Umbilical cord (tissue), 2 donors: ENCODE results near the gene EIPR1. TPM values are rescaled to one million over a fixed set of nuclear protein-coding genes. Genes with fewer than 3 reads are reported as not detected.
A peak's percentile ranks its signal among the peaks of the same experiment; 100 is the strongest.

Source experiments
- DNase-seq: peaks from one replicate; pipeline ENCODE4 v3.0.0-alpha.2; 2015; ENCODE audit warnings: low spot score
- total RNA-seq: library from RNA; depleted of rRNA; stranded (reverse); fragments of >200 nt; gene quantifications from one replicate; pipeline ENCODE4 v1.2.3, GENCODE V29; 2014; ENCODE audit warnings: low replicate concordance; ENCODE audit not compliant: insufficient read depth

The EIPR1 gene
- total RNA-seq, 1 donor from 2014 or later: 14.2 TPM

DNA sequence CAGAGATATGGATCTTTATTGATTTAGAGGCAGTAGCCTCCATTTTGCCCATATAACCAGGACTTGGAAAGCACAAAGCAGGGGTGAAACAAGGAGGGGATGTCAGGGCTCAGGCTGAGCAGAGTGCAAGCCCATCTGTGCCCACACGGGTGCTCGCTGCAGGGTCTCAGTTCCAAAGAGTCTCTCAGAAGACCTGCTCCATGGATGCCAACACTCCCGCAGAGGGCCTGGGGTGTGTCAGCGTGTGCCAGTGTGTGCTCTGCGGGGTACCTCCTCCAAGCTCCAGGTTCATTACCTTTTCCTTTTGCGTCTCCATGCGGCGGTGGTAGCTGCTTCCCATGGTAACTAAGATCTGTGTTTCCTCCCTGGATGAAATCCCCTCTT lies 107.5 kb downstream of the EIPR1 start:
- no peak for DNase-seq

DNA sequence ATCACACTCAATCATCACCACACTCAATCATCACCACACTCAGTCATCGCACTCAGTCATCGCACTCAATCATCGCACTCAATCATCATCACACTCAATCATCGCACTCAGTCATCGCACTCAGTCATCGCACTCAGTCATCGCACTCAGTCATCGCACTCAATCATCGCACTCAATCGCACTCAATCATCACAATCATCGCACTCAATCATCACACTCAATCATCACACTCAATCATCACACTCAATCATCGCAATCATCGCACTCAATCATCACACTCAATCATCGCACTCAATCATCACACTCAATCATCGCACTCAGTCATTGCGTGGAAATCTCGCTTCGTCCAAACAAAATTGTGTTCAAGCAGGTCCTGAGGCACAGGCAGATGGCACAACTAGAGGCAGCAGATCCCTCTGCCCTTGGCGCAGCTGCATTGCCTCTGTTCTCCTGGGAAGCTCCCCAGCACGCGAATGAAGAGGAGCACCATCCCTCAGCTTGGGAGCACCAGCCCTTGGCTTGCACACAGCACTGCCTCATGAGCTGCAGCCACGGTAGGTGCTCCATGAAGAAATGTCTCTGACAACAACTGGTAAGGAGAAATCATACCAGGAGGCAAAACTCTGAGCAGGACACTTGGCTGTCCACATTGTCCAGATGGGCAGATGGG lies 108.1 kb downstream of the EIPR1 start:
- no peak for DNase-seq

DNA sequence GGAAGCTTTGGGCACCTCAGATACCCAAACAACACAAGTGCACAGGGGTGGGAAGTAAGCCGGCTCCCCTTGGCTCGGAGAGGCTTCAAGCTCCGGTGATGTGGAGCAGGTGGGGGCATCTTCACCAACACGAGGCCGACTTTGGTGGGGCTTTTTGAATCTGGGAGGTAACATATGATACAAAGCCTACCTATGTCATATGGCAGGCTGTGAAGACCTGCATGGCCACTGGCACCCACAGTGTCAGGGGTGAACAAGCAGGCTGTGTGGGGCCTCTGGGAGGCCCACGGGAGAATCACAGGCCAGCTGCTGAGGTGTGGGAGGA lies 109.0 kb downstream of the EIPR1 start:
- DNase-seq: no peak

DNA sequence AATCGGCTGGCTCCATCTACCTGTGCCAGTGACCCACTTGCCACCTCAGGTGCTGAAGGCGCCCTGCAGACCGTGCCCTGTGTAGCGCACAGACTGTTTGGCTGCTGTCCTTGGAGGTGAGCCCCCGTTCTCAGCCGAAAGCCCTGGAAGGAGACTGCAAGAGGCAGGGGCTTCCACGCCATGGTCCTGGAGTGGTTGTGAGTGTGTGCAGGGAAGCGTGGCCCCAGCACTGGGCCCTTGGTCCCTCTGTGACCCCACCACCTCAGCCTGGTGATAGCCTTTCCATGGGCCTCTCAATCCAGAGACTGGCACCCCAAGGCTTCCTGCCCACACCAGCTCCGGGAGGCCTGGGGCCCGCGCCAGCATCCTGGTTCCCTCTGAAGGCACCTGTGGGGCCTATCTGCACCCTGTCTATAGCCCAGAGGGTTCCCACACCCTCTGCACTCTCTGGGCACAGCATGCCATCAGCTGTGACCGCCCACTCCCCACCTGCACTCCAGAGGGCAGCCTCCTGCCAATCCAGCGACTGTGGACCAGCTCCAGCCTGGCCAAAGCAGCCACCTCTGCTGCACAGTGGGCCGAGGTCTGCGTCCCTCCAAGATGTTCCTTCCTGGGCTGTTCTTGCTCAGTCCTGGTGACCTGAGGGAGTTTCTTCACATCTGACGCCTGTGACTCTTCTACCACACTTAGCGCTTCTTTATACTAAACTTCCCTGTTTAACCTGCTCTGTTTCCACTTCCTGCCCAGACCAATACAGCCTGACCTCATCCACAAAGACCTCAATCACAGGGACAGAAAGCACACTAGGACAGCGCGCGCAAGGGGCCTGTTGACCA lies 109.5 kb downstream of the EIPR1 start:
- no peak for DNase-seq

DNA sequence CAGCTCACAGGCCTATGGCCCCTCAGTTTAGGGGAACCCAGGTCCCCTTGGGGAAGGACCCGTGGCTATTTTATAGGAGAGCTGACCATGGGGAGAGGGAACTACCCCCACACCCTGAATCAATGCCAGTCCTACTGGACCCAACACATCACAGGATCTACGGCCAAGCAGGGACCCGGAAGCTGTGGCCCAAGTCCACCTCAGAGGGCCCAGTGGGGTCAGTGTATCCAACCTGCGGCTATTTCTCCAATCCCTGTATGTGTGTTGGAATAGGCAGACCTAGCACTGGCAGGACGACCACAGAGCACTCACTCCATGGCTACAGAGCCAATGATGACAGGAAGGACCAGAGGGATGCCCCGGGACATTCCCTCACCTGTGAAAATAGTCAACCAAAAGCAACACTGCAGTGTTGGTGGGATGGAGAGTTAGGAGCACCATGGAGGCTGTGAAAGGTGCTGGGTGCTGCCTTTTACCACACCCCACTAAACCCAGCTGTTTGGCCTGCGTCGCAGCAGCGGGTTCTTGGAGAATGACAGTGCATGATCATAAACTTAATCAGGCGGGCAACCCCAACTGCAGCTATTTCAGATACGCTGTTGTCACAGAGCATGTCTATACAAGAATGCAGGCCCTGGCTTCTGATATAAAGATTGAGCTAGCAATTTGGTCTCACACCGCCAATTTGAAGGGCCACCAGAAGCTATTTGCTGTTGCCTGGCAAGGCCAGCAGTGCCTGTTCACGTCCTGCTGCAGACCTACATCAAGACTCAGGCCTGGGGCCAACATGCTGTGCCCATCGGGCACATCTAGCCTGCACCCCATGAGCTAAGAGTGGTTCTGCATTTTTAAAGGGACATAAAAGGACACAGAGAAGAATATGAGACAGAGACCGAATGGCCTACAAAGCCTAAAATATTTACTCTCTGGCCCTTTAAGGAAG lies 110.4 kb downstream of the EIPR1 start:
- DNase-seq: no peak

DNA sequence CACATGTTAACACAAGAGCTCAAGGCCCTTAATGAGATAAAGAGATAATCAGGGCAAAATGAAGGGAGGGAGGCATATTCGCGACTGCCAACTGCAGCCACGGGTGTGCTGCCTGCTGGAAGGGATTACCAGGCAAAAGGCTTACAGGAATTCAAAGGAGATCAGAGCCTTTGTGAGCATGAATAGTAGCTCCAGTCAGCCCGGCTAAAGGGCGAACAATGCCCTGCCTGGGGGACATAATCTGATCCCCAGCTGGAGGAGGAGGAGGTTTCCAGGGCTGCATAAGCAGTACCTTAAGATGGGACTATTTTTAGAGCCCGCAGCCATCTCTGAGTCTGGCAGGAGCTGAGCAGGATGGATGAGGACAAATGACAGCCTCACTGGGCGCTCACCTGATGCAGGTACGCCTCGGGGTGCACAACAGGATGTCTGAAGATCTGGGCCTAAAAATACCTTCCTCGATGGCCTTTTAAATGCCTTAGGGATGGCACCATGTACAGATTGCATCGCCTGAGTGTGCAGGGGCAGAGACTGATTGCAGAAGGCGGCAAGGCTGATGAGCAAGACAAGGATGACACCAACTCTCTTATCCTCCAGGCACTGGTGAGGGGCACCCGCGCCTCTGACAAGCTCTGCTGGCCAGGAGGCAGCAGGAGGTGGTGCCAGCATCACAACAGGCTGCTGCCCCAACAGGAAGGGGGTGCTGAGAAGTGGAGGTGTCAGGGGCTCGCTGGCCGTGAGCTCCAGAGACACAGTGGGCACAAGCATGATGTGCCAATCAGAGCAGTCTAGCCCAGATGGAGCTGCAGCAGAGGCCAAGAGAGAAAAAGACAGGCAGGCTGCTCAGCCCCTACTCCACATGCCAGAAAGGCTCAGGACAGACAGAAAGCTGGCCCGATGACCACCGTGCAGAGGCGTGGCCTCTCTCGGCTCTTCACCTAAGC lies 111.4 kb downstream of the EIPR1 start:
- no peak for DNase-seq

DNA sequence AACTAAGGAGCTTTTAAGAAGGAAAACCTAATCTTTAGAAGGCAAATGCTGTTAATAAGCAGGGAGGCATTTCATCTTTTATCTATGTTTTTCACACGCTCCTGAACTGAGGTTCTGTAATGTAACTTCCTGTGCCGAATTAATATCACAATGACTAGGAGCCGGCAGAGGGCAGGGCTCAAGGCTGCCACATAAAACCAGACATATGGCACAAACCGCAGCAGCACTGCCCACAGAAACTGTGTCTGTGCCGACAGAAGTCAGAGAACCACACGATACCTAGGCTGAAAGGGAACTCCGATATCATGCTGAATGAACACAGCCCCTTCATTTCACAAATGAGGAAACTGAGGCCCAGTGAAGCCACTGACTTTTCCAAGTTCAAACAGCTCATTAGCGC lies 112.1 kb downstream of the EIPR1 start:
- no peak for DNase-seq

DNA sequence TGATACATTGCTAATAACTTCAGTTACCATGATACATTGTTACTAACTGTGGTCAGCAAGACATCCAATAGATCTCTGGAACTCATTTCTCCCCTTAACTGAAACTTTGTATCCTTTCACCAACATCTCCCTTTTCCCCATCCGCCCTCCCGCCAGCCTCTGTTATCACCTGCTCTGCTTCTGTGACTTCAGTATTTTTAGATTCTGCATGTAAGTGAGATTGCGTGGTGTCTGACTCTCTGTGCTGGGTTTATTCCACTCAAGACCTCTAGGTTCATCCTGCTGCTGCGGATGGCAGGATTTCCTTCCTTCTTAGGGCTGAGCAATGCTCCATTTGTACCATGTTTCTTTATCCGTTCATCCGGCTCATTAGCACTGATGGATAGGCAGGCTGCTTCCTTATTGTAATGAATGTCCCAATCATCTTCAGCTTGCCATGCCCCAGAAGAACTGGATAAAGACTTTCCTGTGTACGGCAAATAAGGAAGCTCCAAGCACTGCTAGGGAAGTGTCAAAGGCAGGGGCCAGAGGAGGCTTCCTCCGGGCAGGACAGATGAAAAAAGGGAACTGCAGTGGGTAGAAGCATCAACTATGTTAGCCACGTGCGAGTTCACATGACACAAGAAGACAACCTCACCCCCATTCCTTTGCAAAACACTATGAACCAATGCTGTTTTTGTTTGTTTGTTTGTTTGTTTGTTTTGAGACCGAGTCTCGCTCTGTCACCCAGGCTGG lies 113.4 kb downstream of the EIPR1 start:
- peak; percentile 9 for DNase-seq

DNA sequence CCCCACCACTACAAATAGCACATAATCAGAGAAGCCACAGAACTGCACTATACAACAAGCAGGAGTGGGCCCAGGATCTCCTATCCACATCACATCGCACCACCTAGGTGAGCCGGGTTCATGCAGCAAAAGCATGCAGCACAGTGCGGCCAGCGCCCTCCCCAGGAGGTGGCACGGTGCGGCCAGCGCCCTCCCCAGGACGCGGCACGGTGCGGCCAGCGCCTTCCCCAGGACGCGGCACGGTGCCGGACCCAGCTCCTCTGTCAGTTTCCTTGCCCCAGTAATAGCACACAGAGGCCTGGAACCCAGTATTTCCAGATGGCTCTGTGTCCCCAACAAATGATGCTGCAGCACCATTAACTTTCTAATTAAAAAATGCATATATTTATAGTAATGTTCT lies 114.1 kb downstream of the EIPR1 start:
- DNase-seq: no peak

DNA sequence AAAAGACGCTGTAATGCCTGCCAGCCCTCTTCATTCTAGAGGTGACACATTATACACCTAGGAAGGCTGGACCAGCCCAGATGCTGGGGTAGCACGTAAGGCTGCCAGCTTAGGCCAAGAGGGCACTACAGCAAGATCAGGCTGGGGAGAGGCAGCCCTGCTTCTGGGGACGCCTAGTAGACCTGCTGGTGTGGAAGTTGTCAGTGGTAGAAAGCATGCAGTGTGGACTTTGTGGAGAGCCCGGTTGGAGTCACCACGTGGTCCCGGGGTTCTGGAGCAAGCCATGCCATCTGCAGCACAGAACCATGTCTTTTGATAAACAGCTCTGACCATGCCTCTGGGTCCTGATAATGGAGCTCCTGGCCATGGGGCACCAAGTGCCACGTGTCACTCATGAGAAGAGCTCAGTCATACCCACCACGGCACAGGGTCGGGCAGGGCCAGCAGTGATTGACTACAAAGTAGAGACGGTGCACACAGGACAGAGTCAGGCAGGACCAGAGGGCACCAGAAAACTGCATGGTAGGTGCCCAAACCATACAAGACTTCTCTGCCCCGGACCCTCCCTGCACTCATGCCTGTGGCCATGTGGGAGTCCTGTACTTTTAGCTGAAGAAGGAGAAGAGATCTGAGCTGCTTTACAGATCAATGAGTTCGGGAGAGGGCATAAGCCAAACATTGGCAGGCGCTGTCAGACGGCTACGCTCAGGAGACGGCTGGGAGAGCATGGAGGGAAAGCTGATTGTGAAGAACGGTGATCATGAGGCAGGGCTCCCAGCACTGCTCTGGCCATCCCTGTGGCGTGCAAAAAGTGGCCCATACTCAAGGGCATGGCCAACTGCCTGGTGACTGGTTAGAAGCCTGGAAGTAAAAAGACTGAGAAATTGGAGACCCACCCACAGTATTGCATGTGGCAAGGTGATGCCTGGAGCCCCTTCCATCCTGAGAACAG lies 114.9 kb downstream of the EIPR1 start:
- no peak for DNase-seq

DNA sequence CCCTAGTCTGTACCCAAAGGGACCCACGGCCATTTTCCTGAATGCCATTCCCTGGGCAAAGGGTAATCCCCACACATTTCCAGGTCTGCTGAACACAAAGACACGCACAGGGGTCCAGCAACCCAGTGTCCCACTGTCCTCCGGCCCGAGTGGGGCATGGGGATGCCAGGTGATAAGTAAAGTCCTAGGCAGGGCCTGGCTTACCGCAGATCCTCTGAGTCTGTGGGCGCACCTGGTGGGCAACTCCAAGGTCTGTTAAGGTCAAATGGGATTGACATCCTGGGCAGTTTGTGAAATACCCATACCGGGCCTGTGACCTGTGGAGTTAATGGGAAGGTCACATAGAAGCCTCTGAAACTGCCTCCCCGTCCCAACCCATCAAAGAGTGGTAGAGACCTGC lies 116.1 kb downstream of the EIPR1 start:
- DNase-seq: no peak

DNA sequence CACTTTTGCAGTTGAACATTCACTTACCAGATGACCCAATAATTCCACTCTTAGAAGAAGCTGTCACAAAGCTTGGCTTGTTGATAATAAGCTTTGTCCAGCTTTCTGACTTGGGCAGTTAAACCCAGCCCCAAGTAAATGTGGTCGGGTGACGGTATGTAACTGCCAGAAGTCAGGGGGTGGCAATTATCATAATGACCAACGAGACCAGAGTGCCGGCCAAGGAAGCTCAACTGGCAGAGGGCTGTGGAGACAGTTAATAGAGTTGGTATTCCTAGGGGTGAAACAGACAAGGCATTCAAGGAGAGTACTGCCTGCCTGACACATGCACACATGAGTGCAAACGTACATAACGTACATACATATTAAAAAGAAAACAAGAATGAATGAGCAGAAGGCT lies 116.7 kb downstream of the EIPR1 start:
- no peak for DNase-seq

DNA sequence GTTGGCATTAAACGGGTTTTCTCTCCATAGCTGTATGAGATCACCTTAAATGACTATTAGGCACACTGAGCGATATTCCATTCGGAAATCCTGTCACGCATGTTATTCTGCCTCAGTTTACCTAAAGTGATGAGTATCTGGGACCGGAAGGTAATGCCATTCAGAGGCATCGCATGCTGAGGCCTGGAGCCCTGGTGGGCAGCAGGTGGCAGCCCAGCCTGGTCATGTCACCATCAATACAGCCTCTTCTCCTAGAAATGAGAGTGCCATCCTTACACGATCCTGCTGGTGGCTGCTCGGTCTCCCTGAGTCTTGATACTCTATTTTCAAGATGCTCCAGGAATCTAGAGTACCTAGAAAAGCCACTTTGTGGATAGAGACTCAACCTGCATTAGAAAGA lies 119.8 kb downstream of the EIPR1 start:
- DNase-seq: no peak

DNA sequence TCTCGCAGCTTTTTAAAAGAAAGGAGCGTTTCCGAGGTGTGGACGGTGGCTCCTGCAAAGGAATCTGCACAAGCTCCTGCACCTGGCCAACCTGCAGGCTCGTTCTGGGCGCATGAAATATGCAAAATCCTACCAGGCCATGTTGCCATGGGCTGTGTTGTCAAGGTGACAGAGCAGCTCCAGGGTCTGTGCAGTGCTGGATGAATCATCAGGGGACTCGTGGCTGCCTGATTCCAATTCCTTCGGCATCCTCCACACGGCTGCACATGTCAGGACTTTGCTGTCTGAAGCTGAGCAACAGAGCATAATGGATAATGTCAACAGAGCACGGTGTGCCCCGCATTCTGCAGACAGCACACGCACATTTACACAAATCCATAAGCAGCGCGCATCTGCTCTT lies 120.5 kb downstream of the EIPR1 start:
- peak; percentile 34 for DNase-seq

DNA sequence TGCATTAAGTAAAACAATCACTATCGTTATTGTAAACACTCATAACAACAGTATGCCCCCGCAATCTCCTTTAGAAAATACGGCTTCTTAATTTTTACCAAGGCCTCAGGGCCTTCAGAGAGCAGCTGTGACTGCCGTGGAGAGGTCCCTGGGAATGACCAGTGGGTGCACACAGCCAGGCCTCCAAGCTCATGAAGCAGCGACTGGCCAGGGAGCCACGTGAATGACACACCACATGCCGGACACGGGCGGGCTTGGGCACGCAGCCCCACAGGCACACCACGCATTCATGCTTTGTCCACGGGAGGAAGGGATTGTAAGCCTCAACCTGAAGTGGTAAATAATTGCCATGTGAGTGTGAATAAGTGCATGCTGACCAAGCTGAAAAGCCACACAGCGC lies 121.0 kb downstream of the EIPR1 start:
- DNase-seq: no peak

DNA sequence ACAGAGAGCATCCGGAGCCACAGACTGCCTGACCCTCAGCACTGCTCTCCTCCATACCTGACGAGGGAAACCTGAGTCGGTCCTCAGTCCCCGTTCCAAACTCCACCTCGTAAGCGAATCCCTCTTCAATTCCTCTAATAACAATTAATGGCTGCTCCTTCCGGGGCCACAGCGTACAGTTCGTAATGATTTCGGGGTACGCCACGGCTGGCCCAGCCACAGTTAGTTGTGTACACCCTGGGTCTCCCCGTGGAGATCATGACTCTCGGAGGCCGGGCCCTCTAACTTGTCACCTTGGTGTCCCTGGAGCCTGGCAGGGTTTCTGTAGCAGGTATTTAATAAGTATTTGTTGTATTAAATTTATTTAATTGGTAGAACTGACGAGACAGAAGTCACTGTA lies 121.5 kb downstream of the EIPR1 start:
- DNase-seq: no peak

DNA sequence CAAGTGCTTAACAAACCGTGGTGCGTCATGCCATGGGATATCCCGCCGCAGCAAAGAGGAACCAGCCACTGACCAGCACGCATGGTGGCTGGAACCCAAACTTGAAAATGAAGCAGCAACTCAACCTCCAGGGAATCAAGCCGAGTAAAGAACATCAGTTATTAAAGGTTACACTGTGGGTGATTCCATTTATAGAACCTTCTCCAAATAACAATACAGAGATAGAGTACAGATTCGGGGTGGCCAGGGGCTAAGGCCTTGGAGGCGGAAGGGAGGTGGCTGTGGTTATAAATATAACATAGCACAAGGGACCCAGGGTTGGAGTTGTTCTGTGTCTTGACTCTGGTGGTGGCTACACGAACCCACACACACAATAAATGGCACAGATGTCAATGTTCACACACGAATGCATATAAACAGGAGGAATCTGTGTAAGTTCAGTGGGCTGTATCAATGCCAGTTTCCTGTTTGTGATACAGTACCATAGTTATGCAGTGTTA lies 123.1 kb downstream of the EIPR1 start:
- no peak for DNase-seq

DNA sequence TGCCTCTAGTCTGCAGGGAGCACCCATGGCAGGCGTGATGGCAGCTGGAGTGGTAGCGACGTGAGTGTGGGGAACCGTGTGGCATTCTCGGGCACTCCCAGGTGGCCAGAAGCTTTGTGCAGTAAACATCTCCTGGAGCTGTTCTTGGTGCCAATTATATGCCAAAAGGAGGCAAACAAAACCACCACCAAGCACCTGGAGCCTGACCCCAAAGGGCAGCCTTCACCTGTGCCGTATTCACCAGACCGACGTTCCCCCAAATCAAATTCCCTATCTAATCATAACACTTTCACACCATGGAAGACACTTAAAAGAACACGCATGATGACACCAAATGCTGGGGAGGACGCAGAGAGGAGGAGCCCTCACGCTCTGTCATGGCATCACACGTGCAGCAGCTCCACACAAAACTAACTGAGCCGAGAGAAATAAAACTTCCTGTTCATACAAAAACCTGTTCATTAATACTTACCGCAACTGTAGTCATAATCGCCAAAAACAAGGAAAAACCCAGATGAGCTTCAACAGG lies 123.6 kb downstream of the EIPR1 start:
- no peak for DNase-seq

DNA sequence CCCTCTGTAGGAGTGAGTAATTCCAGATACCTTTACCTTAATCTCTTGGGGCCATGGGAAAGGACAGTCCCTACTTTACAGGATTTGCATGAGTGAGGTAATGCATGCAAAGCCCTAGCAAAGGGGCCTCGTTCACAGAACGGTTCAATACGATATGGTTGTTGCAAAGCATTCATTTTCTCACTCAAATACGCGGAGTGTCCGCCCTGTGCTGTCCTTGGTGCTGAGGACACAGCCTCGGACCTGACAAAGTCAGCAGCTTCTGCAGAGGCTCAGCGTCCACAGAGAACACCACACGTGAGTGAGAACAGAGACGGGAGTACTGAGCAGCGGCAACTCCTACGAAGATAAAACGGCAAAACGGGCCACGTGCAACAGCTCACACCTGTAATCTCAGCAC lies 125.7 kb downstream of the EIPR1 start:
- DNase-seq: peak; percentile 21
